ENCODE data around the gene ZNF536.
"Not testable (repeated sequence)": the region's sequence is repeated elsewhere in the genome, so short reads cannot be mapped to it uniquely, and the experiment has no call there.

ZNF536 gene

GRCh38 chr19:30497034-30497433 is 124.8 kb downstream of the ZNF536 start:
- no peak for TF ChIP-seq CTCF (conservative IDR thresholded peaks at IDR 0.05; ENCODE audit: low read length)
- no peak overlapping the region for H3K4me3 ChIP-seq (ENCODE audit: low read length)
- DNase-seq (ENCODE audit: low read depth): no peak

GRCh38 chr19:30498085-30498484 is 125.9 kb downstream of the ZNF536 start:
- H3K4me3 ChIP-seq (ENCODE audit: low read length); DNase-seq (ENCODE audit: low read depth): not testable (repeated sequence)

- peak; percentile 7; the same call in 1 of the 2 replicates for TF ChIP-seq CTCF (conservative IDR thresholded peaks at IDR 0.05; ENCODE audit: low read length)
- H3K4me3 ChIP-seq (ENCODE audit: low read length): no peak overlapping the region
- no peak for DNase-seq (ENCODE audit: low read depth)
These were observed 126.5 kb downstream of the ZNF536 start for GRCh38 chr19:30498707-30499106.

- TF ChIP-seq CTCF (conservative IDR thresholded peaks at IDR 0.05; ENCODE audit: low read length): no peak
- no peak overlapping the region for H3K4me3 ChIP-seq (ENCODE audit: low read length)
- no peak for DNase-seq (ENCODE audit: low read depth)
These were observed 132.1 kb downstream of the ZNF536 start for GRCh38 chr19:30504272-30504671.

- no peak overlapping the region for H3K4me3 ChIP-seq (ENCODE audit: low read length)
- no peak for TF ChIP-seq CTCF (conservative IDR thresholded peaks at IDR 0.05; ENCODE audit: low read length)
- DNase-seq (ENCODE audit: low read depth): peak; percentile 29
These were observed 140.2 kb downstream of the ZNF536 start for GRCh38 chr19:30512176-30513081.

GRCh38 chr19:30513082-30513411 is 140.9 kb downstream of the ZNF536 start:
- DNase-seq (ENCODE audit: low read depth): peak; percentile 2
- no peak for TF ChIP-seq CTCF (conservative IDR thresholded peaks at IDR 0.05; ENCODE audit: low read length)
- no peak overlapping the region for H3K4me3 ChIP-seq (ENCODE audit: low read length)

GRCh38 chr19:30516111-30516510 is 143.9 kb downstream of the ZNF536 start:
- no peak overlapping the region for H3K4me3 ChIP-seq (ENCODE audit: low read length)
- no peak for DNase-seq (ENCODE audit: low read depth)
- TF ChIP-seq CTCF (conservative IDR thresholded peaks at IDR 0.05; ENCODE audit: low read length): no peak

Measured in AG10803 (cell line).